ENCODE data around the gene C1orf159.
A peak's percentile ranks its signal among the peaks of the same experiment; 100 is the strongest.
"Not testable (repeated sequence)": the region's sequence is repeated elsewhere in the genome, so short reads cannot be mapped to it uniquely, and the experiment has no call there.

The C1orf159 gene

GRCh38 chr1:1115786-1116700 lies at the start of gene C1orf159:
Gene C1orf159, minus strand, starts transcription at chr1:1116089. Its CDS starts 24,546 bp downstream, at chr1:1091543.
- DNase-seq (ENCODE audit: low spot score), result peak; percentile 99

- DNase-seq (ENCODE audit: low spot score), result no peak
Measured at GRCh38 chr1:1165485-1165884, 49.6 kb upstream of the C1orf159 start.

- no peak for DNase-seq (ENCODE audit: low spot score)
Measured at GRCh38 chr1:1164701-1165451, 49.0 kb upstream of the C1orf159 start.

- DNase-seq (ENCODE audit: low spot score), result no peak
Measured at GRCh38 chr1:1164361-1164700, 48.4 kb upstream of the C1orf159 start.

- DNase-seq (ENCODE audit: low spot score), result no peak
Measured at GRCh38 chr1:1163538-1164070, 47.7 kb upstream of the C1orf159 start.

GRCh38 chr1:1162597-1163537 lies 47.0 kb upstream of the C1orf159 start:
- DNase-seq (ENCODE audit: low spot score), result no peak

GRCh38 chr1:1161683-1162079 lies 45.8 kb upstream of the C1orf159 start:
- no peak for DNase-seq (ENCODE audit: low spot score)

GRCh38 chr1:1161078-1161682 lies 45.3 kb upstream of the C1orf159 start:
- no peak for DNase-seq (ENCODE audit: low spot score)

- DNase-seq (ENCODE audit: low spot score), result no peak
Measured at GRCh38 chr1:1160281-1160930, 44.5 kb upstream of the C1orf159 start.

GRCh38 chr1:1157914-1158710 lies 42.2 kb upstream of the C1orf159 start:
- peak; percentile 89 for DNase-seq (ENCODE audit: low spot score)

GRCh38 chr1:1157426-1157913 lies 41.6 kb upstream of the C1orf159 start:
- peak; percentile 98 for DNase-seq (ENCODE audit: low spot score)

GRCh38 chr1:1157033-1157365 lies 41.1 kb upstream of the C1orf159 start:
- DNase-seq (ENCODE audit: low spot score), result no peak

- DNase-seq (ENCODE audit: low spot score), result no peak
Measured at GRCh38 chr1:1156140-1157032, 40.5 kb upstream of the C1orf159 start.

GRCh38 chr1:1155258-1155657 lies 39.4 kb upstream of the C1orf159 start:
- no peak for DNase-seq (ENCODE audit: low spot score)

GRCh38 chr1:1153874-1154273 lies 38.0 kb upstream of the C1orf159 start:
- DNase-seq (ENCODE audit: low spot score), result no peak

GRCh38 chr1:1153215-1153614 lies 37.3 kb upstream of the C1orf159 start:
- DNase-seq (ENCODE audit: low spot score), result not testable (repeated sequence)

GRCh38 chr1:1152431-1152830 lies 36.5 kb upstream of the C1orf159 start:
- DNase-seq (ENCODE audit: low spot score), result not testable (repeated sequence)

GRCh38 chr1:1151306-1151705 lies 35.4 kb upstream of the C1orf159 start:
- DNase-seq (ENCODE audit: low spot score), result no peak

- DNase-seq (ENCODE audit: low spot score), result no peak
Measured at GRCh38 chr1:1150100-1150499, 34.2 kb upstream of the C1orf159 start.

Data from HuH-7 (cell line).